Measurements from ENCODE around the gene NDN. TPM values are rescaled to one million over a fixed set of nuclear protein-coding genes. Genes with fewer than 3 reads are reported as not detected.
A peak's percentile ranks its signal among the peaks of the same experiment; 100 is the strongest.
"Not testable (repeated sequence)": the region's sequence is repeated elsewhere in the genome, so short reads cannot be mapped to it uniquely, and the experiment has no call there.

The NDN gene, protein sequence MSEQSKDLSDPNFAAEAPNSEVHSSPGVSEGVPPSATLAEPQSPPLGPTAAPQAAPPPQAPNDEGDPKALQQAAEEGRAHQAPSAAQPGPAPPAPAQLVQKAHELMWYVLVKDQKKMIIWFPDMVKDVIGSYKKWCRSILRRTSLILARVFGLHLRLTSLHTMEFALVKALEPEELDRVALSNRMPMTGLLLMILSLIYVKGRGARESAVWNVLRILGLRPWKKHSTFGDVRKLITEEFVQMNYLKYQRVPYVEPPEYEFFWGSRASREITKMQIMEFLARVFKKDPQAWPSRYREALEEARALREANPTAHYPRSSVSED
- total RNA-seq (2014; rRNA removed; shearing (Covaris generic)), result 41.2 and 41.5 TPM in 2 replicates

DNA sequence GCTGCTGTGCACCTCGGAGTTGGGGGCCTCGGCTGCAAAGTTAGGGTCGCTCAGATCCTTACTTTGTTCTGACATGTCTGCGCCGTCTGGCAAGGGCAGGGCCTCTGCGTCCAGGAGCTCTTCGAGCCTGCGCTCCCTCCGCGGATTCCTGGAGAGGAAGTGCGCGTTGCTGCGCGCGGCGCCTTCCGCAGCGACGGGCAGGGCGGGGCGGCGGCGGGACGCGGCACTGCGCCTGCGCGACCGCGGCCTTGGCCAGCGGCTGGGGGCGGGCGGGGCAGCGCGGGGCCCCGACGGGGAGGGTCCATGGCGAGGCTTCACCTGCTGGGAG, at the start of gene NDN:
Gene NDN (minus strand): TSS at position 163 of the 328 bp plus-strand sequence. CDS start 88 bp downstream, at position 75.
- no peaks in the 10 kb centered on the region for H3K36me3 ChIP-seq
- peak within 1 kb of the TSS; percentile 34 for H3K4me3 ChIP-seq
- no peaks in the 10 kb centered on the region for H3K4me1 ChIP-seq (replicated peaks)
- H3K9me3 ChIP-seq (replicated peaks), result no peaks in the 10 kb centered on the region; the same call in 1 of the 2 replicates
- DNase-seq (ENCODE audit: low read depth in 1 of 2, low spot score in 2 of 2), result peak; percentile 4 to 42
- no peak within 1 kb of the TSS for H3K27ac ChIP-seq
- no peaks in the 10 kb centered on the region for H3K27me3 ChIP-seq (replicated peaks)

DNA sequence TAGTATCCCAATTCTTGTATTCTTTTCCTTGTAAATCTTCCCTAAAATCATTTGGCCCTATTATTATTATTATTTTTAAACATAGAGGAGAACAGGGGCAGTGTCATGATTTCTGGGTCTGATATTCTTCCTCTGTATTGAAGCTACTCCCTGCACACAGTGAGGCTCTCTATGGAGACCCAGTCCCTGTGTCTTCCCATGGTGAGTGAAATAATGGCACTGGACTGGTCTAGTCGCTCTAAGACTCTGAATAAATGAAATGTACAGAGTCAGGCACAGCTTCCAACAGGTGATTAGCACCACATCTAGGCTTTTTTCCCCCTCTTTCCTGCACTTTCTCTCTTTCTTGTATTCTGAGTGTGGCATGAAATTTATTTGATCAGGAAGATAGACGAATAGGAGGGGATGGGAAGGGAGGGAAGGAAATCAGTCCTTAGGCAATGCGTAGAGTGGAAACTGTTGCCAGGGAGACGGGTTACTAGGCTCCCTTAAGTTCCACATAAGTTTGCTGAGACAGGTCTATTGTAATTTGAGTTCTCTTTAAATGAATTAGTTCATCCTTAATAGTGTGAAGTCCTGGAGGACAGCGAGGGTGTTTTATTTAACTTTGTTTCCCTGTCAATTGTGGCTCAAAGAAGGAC, 49.0 kb upstream of the NDN start:
- H3K27ac ChIP-seq, result no peak overlapping the region
- H3K4me1 ChIP-seq (replicated peaks), result no peaks in the 10 kb centered on the region
- DNase-seq (ENCODE audit: low read depth in 1 of 2, low spot score in 2 of 2), result no peak
- H3K4me3 ChIP-seq, result no peak overlapping the region
- H3K9me3 ChIP-seq (replicated peaks), result no peaks in the 10 kb centered on the region
- no peaks in the 10 kb centered on the region for H3K27me3 ChIP-seq (replicated peaks)
- no peaks in the 10 kb centered on the region for H3K36me3 ChIP-seq

DNA sequence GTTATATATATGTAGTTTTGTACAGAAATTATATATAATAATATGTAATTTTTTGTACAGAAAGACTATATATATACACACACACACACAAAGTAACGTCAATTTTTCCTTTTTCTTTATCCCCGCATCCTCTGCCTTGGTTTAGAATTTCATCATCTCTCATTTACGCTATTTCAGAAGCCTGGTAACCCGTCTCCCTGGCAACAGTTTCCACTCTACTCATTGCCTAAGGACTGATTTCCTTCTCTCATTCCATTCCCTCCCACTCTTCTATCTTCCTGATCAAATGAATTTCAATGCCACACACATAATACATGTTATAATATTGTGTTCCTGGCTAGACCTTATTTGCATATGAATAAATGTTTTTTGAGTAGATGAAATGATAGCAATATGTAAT, 47.8 kb upstream of the NDN start:
- Histone ChIP-seq H3K27me3 (replicated peaks) (no peaks in the 10 kb centered on the region), H3K4me3 (no peak overlapping the region), H3K27ac (no peak overlapping the region), H3K36me3 (no peaks in the 10 kb centered on the region), H3K4me1 (replicated peaks) (no peaks in the 10 kb centered on the region), H3K9me3 (replicated peaks) (no peaks in the 10 kb centered on the region)
- no peak for DNase-seq (ENCODE audit: low read depth in 1 of 2, low spot score in 2 of 2)

DNA sequence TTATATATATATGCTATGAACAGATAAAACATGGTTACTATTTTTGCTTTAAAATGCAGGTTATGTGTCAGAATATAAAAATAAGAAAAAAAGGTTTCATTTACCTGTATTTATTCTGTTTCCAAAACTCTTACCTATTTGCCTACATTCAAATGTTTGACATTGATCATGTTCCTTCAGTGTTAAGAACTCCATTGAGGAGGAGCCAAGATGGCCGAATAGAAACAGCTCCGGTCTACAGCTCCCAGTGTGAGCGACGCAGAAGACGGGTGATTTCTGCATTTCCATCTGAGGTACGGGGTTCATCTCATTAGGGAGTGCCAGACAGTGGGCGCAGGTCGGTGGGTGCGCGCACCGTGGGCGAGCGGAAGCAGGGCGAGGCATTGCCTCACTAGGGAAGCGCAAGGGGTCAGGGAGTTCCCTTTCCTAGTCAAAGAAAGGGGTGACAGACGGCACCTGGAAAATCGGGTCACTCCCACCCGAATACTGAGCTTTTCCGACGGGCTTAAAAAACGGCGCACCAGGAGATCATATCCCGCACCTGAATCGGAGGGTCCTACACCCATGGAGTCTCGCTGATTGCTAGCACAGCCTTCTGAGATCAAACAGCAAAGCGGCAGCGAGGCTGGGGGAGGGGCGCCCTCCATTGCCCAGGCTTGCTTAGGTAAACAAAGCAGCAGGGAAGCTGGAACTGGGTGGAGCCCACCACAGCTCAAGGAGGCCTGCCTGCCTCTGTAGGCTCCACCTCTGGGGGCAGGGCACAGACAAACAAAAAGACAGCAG, 27.0 kb upstream of the NDN start:
- H3K4me1 ChIP-seq (replicated peaks); H3K27ac ChIP-seq; DNase-seq (ENCODE audit: low read depth in 1 of 2, low spot score in 2 of 2); H3K36me3 ChIP-seq; H3K4me3 ChIP-seq; H3K9me3 ChIP-seq (replicated peaks); H3K27me3 ChIP-seq (replicated peaks): not testable (repeated sequence)

DNA sequence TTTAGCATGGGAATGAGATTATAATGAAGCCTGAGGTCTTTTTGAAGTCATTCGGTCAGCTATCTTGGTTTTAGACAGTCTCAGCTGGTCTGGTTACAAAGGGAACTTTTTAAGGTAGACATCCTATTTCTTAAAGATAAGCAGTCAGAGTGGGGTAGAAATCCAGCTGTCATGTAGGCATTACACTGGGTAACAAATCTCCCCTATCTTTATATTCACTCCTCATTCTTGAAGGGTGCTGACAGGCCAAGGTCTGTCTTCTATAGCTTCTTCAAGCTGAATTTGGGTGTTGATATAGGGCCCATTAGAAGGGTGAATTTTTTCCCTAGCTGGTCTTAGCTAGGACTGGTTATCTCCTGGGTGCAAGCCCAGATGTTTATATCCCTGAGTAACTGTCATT, 21.2 kb upstream of the NDN start:
- Histone ChIP-seq H3K27ac (no peak overlapping the region), H3K4me3 (no peak overlapping the region), H3K27me3 (replicated peaks) (no peaks in the 10 kb centered on the region), H3K36me3 (no peaks in the 10 kb centered on the region), H3K4me1 (replicated peaks) (no peaks in the 10 kb centered on the region), H3K9me3 (replicated peaks) (no peaks in the 10 kb centered on the region; the same call in 1 of the 2 replicates)
- no peak for DNase-seq (ENCODE audit: low read depth in 1 of 2, low spot score in 2 of 2)

DNA sequence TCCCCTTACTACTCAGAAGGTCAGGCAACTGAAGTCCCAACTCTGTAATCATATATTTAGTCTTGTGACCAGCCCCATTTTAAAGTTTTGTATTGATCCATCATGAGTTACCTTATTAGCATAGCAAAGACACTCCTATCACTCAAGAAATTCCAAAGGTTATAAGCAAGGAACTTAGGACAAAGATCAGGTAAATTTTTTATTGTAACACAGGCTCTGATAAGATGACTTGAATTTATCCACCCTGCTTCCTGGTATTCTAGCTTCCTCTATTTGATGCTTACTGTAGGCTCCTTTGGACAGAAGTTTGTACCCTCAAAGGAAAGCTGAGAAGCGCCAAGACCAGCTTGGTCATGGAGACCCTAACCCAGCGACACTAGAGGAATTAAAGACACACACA, 8.2 kb upstream of the NDN start:
- H3K9me3 ChIP-seq (replicated peaks), result no peaks in the 10 kb centered on the region; the same call in 1 of the 2 replicates

DNA sequence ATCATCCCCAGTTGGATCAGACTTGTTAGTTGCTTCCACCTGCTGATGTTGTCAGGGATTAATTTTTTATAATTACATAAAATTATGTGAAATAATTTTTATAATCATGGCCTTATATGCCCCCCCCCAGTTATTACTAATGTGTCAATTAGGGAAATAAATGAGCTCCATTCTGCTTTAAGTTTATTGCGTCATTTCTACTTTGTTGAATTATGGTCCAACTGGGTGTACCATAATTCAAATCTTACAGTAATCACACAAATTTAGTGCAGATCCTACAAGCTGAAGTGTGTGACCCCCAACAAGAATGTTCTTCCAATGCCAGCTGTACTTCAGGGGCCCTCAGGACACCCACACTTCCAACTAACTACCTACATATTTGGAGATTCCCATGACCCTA, 7.5 kb upstream of the NDN start:
- no peak overlapping the region for H3K4me3 ChIP-seq
- no peaks in the 10 kb centered on the region for H3K36me3 ChIP-seq
- H3K27ac ChIP-seq, result no peak overlapping the region
- no peak for DNase-seq (ENCODE audit: low read depth in 1 of 2, low spot score in 2 of 2)
- H3K27me3 ChIP-seq (replicated peaks), result no peaks in the 10 kb centered on the region
- H3K9me3 ChIP-seq (replicated peaks), result no peaks in the 10 kb centered on the region; the same call in 1 of the 2 replicates
- no peaks in the 10 kb centered on the region for H3K4me1 ChIP-seq (replicated peaks)

More for the DNA sequence above, 8.2 kb upstream of the NDN start:
- H3K27me3 ChIP-seq (replicated peaks), result no peaks in the 10 kb centered on the region
- H3K4me3 ChIP-seq, result no peak overlapping the region
- no peaks in the 10 kb centered on the region for H3K4me1 ChIP-seq (replicated peaks)
- no peak overlapping the region for H3K27ac ChIP-seq
- no peaks in the 10 kb centered on the region for H3K36me3 ChIP-seq
- DNase-seq (ENCODE audit: low read depth in 1 of 2, low spot score in 2 of 2), result no peak

DNA sequence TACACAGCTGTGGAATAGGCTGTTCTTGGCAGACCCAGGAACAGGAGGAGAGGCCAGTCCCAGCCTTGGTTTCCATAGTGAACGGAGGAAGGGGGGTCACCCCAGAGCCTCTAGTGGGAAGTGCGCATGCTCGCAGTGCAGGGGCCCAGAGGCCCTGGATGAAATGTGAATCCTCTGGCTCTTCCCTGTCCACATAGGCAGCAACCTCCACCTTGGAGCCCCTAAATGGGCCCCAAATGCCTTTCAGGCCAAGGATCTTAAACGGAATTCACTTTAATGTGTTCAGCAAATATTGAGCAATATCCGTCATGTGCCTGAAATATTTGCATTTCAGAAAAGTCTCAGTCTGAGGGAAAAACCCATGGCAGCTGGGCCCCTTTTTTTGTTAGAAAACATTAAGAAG, 3.3 kb upstream of the NDN start:
- no peaks in the 10 kb centered on the region for H3K36me3 ChIP-seq
- H3K27ac ChIP-seq, result no peak overlapping the region
- H3K27me3 ChIP-seq (replicated peaks), result no peaks in the 10 kb centered on the region
- DNase-seq (ENCODE audit: low read depth in 1 of 2, low spot score in 2 of 2), result no peak
- H3K9me3 ChIP-seq (replicated peaks), result no peaks in the 10 kb centered on the region; the same call in 1 of the 2 replicates
- no peaks in the 10 kb centered on the region for H3K4me1 ChIP-seq (replicated peaks)
- H3K4me3 ChIP-seq, result no peak overlapping the region

DNA sequence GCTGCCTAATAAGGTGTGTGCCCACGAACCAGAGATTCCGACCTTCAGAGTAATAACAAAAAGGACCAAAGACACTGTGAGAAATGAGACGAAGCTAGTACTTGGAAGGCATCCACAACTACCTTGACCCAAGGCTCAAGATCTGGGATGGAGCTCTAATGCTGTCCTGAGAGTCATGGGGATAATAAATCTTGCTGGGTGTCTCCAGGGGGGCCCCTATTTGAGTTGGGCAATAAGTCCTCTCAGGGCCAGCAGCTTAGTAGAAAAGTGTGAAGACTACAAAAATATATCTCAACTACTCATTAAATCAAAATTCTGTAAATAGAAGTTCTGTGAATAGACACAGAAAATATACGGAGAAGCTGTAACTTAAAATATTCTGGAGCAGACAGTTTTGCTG, 2.9 kb upstream of the NDN start:
- Histone ChIP-seq H3K9me3 (replicated peaks) (no peaks in the 10 kb centered on the region; the same call in 1 of the 2 replicates), H3K4me1 (replicated peaks) (no peaks in the 10 kb centered on the region), H3K36me3 (no peaks in the 10 kb centered on the region), H3K27me3 (replicated peaks) (no peaks in the 10 kb centered on the region), H3K4me3 (no peak overlapping the region), H3K27ac (no peak overlapping the region)
- no peak for DNase-seq (ENCODE audit: low read depth in 1 of 2, low spot score in 2 of 2)

DNA sequence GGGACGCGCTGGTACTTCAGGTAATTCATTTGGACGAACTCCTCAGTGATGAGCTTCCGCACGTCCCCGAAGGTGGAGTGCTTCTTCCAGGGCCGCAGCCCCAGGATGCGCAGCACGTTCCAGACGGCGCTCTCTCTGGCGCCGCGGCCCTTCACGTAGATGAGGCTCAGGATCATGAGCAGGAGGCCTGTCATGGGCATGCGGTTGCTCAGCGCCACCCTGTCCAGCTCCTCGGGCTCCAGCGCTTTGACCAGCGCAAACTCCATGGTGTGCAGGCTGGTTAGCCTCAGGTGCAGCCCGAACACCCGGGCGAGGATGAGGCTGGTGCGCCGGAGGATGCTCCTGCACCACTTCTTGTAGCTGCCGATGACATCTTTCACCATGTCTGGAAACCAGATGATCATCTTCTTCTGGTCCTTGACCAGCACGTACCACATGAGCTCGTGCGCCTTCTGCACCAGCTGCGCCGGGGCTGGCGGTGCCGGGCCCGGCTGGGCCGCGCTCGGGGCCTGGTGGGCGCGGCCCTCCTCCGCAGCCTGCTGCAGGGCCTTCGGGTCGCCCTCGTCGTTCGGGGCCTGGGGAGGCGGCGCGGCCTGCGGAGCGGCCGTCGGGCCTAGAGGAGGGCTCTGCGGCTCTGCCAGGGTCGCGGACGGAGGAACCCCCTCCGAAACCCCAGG, 501 bp downstream of the NDN start:
- Histone ChIP-seq H3K27ac (no peak overlapping the region), H3K27me3 (replicated peaks) (no peaks in the 10 kb centered on the region), H3K4me1 (replicated peaks) (no peaks in the 10 kb centered on the region), H3K4me3 (peak overlapping the region; percentile 34), H3K36me3 (no peaks in the 10 kb centered on the region), H3K9me3 (replicated peaks) (no peaks in the 10 kb centered on the region; the same call in 1 of the 2 replicates)
- peak in 1 of 2 experiments; percentile 6 for DNase-seq (ENCODE audit: low read depth in 1 of 2, low spot score in 2 of 2)

DNA sequence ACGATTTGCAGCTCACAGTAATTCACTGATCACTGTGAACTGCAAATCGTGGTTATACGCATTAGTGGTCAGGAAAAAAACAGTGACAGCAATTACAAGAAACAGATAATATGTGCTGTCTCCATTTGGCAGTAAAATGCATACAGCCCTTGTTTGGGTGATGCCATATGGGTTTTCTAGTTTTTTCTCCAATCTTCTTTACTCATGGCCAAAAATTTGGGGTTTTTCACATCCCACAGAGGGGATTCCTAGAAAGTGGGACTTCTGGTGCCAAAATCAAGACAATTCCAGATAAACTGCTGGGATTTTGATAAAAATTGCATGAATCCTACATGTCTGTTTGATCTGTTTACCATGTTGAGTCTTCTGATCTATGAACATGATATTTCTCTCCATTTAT, 15.6 kb downstream of the NDN start:
- H3K27me3 ChIP-seq (replicated peaks), result no peaks in the 10 kb centered on the region
- no peak overlapping the region for H3K4me3 ChIP-seq
- H3K36me3 ChIP-seq, result no peaks in the 10 kb centered on the region
- no peak for DNase-seq (ENCODE audit: low read depth in 1 of 2, low spot score in 2 of 2)
- 0 out of 2 replicates have a peak, but pooled peaks cover 2% of the 10 kb centered on the region for H3K9me3 ChIP-seq (replicated peaks)
- H3K27ac ChIP-seq, result no peak overlapping the region
- H3K4me1 ChIP-seq (replicated peaks), result no peaks in the 10 kb centered on the region

DNA sequence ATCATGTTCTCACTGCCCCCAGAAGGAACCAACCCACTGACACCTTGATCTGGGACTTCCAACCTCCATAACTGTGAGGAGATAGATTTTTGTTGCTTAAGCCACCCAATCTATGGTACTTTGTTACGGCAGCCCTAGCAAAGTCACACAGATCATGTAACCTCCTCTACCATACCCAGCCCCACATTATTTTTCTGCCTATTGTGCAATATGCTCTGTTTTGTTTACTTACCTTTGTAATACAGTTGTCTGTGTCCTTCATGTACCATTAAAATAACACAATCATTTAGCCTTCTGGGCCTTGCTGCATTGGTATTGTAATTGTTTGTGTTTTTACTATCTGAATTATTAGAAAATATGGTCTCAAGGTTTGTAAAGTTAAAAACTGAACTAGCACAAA, 16.1 kb downstream of the NDN start:
- Histone ChIP-seq H3K4me1 (replicated peaks) (no peaks in the 10 kb centered on the region), H3K36me3 (no peaks in the 10 kb centered on the region), H3K27me3 (replicated peaks) (no peaks in the 10 kb centered on the region), H3K4me3 (no peak overlapping the region), H3K9me3 (replicated peaks) (0 out of 2 replicates have a peak, but pooled peaks cover 2% of the 10 kb centered on the region), H3K27ac (no peak overlapping the region)
- no peak for DNase-seq (ENCODE audit: low read depth in 1 of 2, low spot score in 2 of 2)

DNA sequence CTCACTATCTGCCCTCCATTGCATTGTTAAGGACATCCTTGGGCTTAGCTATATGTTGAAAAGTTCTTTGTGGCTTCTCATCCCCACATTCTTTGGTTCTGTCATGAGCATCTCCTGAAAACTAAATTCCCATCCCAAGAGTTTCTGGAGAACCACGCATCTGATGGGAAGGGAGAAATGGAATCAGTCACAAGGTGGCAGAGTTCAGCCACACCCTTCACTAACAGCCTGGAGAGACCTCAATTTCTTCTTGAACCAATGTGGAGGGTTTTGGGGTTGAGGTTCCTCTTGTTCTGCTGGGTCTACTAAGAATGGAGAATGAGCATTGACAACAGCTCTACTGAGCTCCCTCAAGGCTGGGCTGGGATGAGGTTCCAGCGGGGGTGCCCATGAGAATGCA, 23.9 kb downstream of the NDN start:
- Histone ChIP-seq H3K27me3 (replicated peaks) (no peaks in the 10 kb centered on the region), H3K4me3 (no peak overlapping the region), H3K36me3 (no peaks in the 10 kb centered on the region), H3K9me3 (replicated peaks) (peaks cover 7% of the 10 kb centered on the region; the same call in 1 of the 2 replicates), H3K27ac (no peak overlapping the region), H3K4me1 (replicated peaks) (no peaks in the 10 kb centered on the region)
- DNase-seq (ENCODE audit: low read depth in 1 of 2, low spot score in 2 of 2), result no peak
